AG04449 (cell line): Measurements from ENCODE around the gene C15orf39.
A peak's percentile ranks its signal among the peaks of the same experiment; 100 is the strongest.

Experiments used
- CTCF ChIA-PET: fragments of 350-600 bp; formaldehyde crosslinking; extraction: SDS; loops from one replicate; lab custom pipeline; 2021; ENCODE audit warnings: antibody characterized with exemption; lab: Yijun Ruan, JAX
- POLR2A ChIA-PET: fragments of 400-600, 350-600 bp; formaldehyde crosslinking; extraction: SDS; loops from one replicate; lab custom pipeline; 2020; ENCODE audit warnings: antibody characterized with exemption, inconsistent platforms; lab: Yijun Ruan, JAX
- DNase-seq: peaks from one replicate; pipeline ENCODE4 v3.0.0-alpha.2; 2010; ENCODE audit warnings: low read depth, low spot score
- H3K4me3 ChIP-seq: 2 replicates; pipeline ENCODE4 v1.5.1; 2011; ENCODE audit warnings: low read depth, mild to moderate bottlenecking, control low read depth, low read length
- TF ChIP-seq, protein P1 (sequence below): IDR thresholded peaks from one replicate; pipeline ENCODE4 v1.5.1; 2011; ENCODE audit warnings: mild to moderate bottlenecking, moderate library complexity, low read length, control low read depth, inconsistent platforms; ENCODE audit not compliant: insufficient read depth; ENCODE audit errors: missing control alignments

The C15orf39 gene

GRCh38 chr15:75170711-75171341 lies 30.9 kb upstream of the C15orf39 start:
- ChIA-PET CTCF (interaction anchor here (0.8 kb wide), 1 partner anchor 30 kb away, joined by 4 read pairs; the partner anchor contains the start of gene C15orf39), POLR2A (no interaction called here)
- TF ChIP-seq, protein P1, sequence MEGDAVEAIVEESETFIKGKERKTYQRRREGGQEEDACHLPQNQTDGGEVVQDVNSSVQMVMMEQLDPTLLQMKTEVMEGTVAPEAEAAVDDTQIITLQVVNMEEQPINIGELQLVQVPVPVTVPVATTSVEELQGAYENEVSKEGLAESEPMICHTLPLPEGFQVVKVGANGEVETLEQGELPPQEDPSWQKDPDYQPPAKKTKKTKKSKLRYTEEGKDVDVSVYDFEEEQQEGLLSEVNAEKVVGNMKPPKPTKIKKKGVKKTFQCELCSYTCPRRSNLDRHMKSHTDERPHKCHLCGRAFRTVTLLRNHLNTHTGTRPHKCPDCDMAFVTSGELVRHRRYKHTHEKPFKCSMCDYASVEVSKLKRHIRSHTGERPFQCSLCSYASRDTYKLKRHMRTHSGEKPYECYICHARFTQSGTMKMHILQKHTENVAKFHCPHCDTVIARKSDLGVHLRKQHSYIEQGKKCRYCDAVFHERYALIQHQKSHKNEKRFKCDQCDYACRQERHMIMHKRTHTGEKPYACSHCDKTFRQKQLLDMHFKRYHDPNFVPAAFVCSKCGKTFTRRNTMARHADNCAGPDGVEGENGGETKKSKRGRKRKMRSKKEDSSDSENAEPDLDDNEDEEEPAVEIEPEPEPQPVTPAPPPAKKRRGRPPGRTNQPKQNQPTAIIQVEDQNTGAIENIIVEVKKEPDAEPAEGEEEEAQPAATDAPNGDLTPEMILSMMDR, result no peak
- H3K4me3 ChIP-seq, result no peak overlapping the region
- DNase-seq, result no peak

DNA sequence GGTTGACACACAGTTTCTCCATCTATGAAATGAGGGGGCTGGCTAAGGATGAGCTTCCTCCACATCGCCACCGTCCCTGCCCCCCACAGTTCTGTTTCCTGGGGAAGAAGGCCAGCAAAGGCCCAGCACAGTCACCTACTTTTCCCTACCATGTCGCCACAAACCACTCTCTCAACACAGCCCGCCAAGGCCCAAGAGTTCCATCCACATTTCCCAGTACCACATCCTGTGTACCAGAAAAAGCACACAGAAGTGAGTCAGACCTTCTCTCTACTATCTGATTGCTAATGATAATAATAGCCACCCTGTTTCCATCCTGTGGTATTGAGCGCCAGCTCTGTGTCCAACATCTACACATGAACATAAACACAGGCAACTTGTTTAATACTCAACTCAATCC lies 30.3 kb upstream of the C15orf39 start:
- CTCF ChIA-PET, result interaction anchor here (0.8 kb wide), 1 partner anchor 30 kb away, joined by 4 read pairs; the partner anchor contains the start of gene C15orf39
- POLR2A ChIA-PET, result interaction anchor here (0.7 kb wide), 1 partner anchor 9 kb away, joined by 5 read pairs; no protein-coding TSS in a partner anchor
- H3K4me3 ChIP-seq, result no peak overlapping the region
- DNase-seq, result peak; percentile 31
- TF ChIP-seq, protein P1, result no peak

DNA sequence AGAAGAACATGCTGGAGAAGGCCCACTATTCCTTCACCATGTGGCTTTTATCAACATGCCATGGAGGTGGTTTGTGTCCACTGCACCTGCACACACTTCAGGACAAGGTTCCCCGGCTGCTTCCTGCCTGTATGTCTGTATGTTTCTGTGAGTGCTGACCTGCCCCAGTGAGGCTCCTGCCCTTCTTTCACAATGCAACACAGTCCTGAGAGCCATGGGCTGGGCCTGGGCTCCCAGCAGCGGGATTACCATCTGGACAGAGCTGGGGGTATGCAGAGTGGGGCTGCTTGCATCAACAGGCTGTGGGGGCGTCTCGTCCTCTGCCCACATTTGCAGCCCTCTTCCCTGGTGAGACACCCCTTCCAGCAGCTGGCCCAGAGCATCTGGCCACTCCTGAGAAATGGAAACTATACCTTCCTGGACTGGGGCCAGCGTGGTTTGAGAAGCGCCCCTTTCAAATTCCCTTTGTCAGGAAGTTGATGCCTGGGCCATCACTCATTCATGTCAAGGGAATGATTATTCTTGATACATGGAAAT lies 29.3 kb upstream of the C15orf39 start:
- ChIA-PET CTCF (no interaction called here), POLR2A (no interaction called here)
- TF ChIP-seq, protein P1, result no peak
- no peak for DNase-seq
- H3K4me3 ChIP-seq, result no peak overlapping the region

DNA sequence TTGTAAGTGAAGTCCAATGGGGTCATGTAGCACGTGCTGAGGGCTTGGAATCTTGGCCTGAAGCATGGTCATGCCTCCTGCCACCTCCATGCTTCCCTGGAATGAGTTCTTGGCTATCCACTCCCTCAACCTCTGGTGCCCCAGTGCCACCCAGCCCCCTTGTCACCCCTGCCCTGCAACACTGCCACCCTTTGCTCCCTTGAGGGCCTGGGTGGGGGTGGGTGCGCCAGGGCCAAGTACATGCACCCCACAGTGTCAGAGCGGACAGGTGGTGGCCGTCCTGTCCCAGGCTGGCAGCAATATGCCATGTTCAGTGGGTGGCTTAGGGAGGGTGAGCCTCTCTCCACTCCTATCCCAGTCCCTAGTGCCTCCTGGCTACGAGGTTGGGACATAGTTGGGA lies 27.6 kb upstream of the C15orf39 start:
- H3K4me3 ChIP-seq, result no peak overlapping the region
- POLR2A ChIA-PET, result no interaction called here
- DNase-seq, result no peak
- TF ChIP-seq, protein P1, result no peak
- CTCF ChIA-PET, result no interaction called here

GRCh38 chr15:75174729-75175128 lies 27.0 kb upstream of the C15orf39 start:
- TF ChIP-seq, protein P1, result no peak

DNA sequence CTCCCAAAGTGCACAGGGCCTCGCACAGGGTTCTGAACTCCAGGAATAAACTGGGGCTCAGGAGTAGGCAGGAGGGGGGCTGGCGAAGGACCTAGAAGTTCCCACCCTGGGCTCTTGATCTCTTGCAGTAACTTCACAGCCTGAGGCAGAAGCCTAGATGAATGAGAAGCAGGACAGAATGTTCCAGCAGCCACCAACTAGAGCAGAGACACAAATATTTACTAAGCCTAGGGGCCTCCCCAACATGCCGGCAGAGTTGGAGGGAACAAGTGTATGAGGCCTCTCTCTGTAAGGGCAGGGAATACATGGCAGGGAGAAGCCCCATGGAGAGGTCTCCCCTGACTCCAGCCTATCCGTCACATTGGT lies 25.3 kb upstream of the C15orf39 start:
- DNase-seq, result no peak
- TF ChIP-seq, protein P1, result no peak
- ChIA-PET CTCF (interaction anchor here (1.2 to 1.3 kb wide), 2 partner anchors 8 to 25 kb away, joined by 3 to 7 read pairs; partner anchors contain the start of gene C15orf39), POLR2A (no interaction called here)
- H3K4me3 ChIP-seq, result no peak overlapping the region

More at GRCh38 chr15:75174729-75175128, 27.0 kb upstream of the C15orf39 start:
- CTCF ChIA-PET, result no interaction called here
- no peak for DNase-seq
- H3K4me3 ChIP-seq, result no peak overlapping the region
- POLR2A ChIA-PET, result interaction anchor here (0.6 kb wide), 1 partner anchor 21 kb away, joined by 4 read pairs; no protein-coding TSS in a partner anchor
